Motor neuron (in vitro differentiated cells): ENCODE measurements around the gene LMX1A. TPM values are rescaled to one million over a fixed set of nuclear protein-coding genes. Genes with fewer than 3 reads are reported as not detected.

Experiments
- ATAC-seq, 8 experiments: fragments of 200-7000 bp; cut with Tn5 transposase; replicated peaks in 6 of 8; 2 replicates each; pipeline ENCODE4 v1.8.0; 2021; ENCODE audit warnings: mild to moderate bottlenecking in 8 of 8, moderate library complexity in 8 of 8
- H3K27ac ChIP-seq, 2 donors: fragments of 250-450 bp; sonication (Bioruptor Pico); 2 replicates each; pipeline ENCODE4 v1.9.0; 2021; ENCODE audit warnings: antibody characterized with exemption in 2 of 2, mild to moderate bottlenecking in 2 of 2, moderate library complexity in 1 of 2
- H3K4me1 ChIP-seq, 2 donors: fragments of 250-450 bp; sonication (Bioruptor Pico); replicated peaks in 1 of 2; 2 replicates each; pipeline ENCODE4 v1.6.1; 2021; ENCODE audit warnings: antibody characterized with exemption in 2 of 2, mild to moderate bottlenecking in 2 of 2, moderate library complexity in 1 of 2
- H3K4me3 ChIP-seq, 5 donors: fragments of 250-450 bp; sonication (Bioruptor Pico); 2 replicates each; pipeline ENCODE4 v1.9.0; 2021; ENCODE audit warnings: antibody characterized with exemption in 5 of 5, mild to moderate bottlenecking in 5 of 5, moderate library complexity in 4 of 5
- WGBS, 10 experiments: fragments of 450-650 bp; shearing (Covaris generic); methylation state at CpG; one replicate each; pipeline ENCODE4 v1.0.0; 2022; 5-methylcytosine and 5-hydroxymethylcytosine counted together
- in situ Hi-C, 9 experiments: fragments of 400-800 bp; cut with MboI; loops; one replicate each; pipeline ENCODE4 v1.15.0; 2021; ENCODE audit warnings: low sequenced_read_pairs in 9 of 9, low pct_unique_long_range_greater_than_20kb in 2 of 9; ENCODE audit not compliant: unreplicated experiment in 9 of 9
- total RNA-seq, 8 experiments: library from RNA; unstranded; fragments of 300-600 nt; gene quantifications; 2 replicates each; pipeline versions ENCODE4 v1.2.3 to v1.2.4, GENCODE V29; 2022

The LMX1A gene
- total RNA-seq, 8 experiments from 2014 or later, result 0.09 to 0.57 (median 0.16) TPM; not detected in 2

- 0 to 59% (median 48%) methylated on average over 1 to 6 of the region's 6 CpGs; no CpG with 5 or more reads in 3 of the 10 experiments for WGBS, 10 experiments
- peak in 4 of 8 experiments; percentile 38 to 99 (median 87) for ATAC-seq
- in situ Hi-C loops, result loop anchor here in 4 of 9 experiments (25.0 kb wide), 2 partner anchors 204 to 529 kb away; no protein-coding TSS in a partner anchor
- Histone ChIP-seq H3K4me1 (no peaks in the 10 kb centered on the region), H3K4me3 (no peak overlapping the region), H3K27ac (no peak overlapping the region)
These were observed 26.6 kb upstream of the LMX1A start for GRCh38 chr1:165383067-165383466.

- H3K4me1 ChIP-seq, result no peaks in the 10 kb centered on the region
- WGBS, 10 experiments, result 0 to 95% (median 80%) methylated on average over 1 to 6 of the region's 6 CpGs; no CpG with 5 or more reads in 2 of the 10 experiments
- in situ Hi-C loops, result loop anchor here in 4 of 9 experiments (25.0 kb wide), 2 partner anchors 205 to 530 kb away; no protein-coding TSS in a partner anchor
- H3K27ac ChIP-seq, result no peak overlapping the region
- H3K4me3 ChIP-seq, result no peak overlapping the region
- ATAC-seq, result peak in 1 of 8 experiments; percentile 11
These were observed 25.4 kb upstream of the LMX1A start for GRCh38 chr1:165381745-165382505.

DNA sequence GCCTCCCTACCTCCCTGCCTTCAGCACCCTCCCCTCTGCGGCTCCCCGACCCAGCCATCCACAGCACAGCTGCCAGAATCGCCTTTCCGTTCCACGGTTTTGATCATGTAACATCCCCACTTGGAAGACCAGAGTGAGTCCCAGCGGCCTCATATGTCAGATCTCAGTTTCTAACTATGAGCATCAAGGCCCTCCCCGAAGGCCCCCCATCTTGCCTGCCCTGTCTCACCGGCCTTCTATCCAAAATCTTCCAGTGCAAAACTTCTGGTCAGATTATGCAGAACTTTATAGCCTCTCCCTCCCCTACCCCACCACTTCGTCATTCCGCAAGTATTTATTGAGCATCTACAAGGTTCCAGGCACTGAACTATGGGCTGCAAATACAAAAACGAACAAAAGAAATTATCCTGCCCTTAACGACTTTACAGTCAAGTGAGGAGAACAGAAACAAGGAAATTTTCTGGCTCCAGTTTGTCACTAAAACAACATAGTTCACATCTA, 20.3 kb upstream of the LMX1A start:
- Histone ChIP-seq H3K4me3 (peak overlapping the region in 2 of 5 donors; percentile 11 to 12), H3K4me1 (peaks cover 4 to 9% of the 10 kb centered on the region in 2 donors), H3K27ac (no peak overlapping the region)
- WGBS, 10 experiments, result 4 to 54% (median 37%) methylated on average over 4 to 11 of the region's 12 CpGs; no CpG with 5 or more reads in 1 of the 10 experiments
- in situ Hi-C loops, result loop anchor here in 4 of 9 experiments (25.0 kb wide), 2 partner anchors 210 to 535 kb away; no protein-coding TSS in a partner anchor
- ATAC-seq, result peak in 1 of 8 experiments; percentile 3

DNA sequence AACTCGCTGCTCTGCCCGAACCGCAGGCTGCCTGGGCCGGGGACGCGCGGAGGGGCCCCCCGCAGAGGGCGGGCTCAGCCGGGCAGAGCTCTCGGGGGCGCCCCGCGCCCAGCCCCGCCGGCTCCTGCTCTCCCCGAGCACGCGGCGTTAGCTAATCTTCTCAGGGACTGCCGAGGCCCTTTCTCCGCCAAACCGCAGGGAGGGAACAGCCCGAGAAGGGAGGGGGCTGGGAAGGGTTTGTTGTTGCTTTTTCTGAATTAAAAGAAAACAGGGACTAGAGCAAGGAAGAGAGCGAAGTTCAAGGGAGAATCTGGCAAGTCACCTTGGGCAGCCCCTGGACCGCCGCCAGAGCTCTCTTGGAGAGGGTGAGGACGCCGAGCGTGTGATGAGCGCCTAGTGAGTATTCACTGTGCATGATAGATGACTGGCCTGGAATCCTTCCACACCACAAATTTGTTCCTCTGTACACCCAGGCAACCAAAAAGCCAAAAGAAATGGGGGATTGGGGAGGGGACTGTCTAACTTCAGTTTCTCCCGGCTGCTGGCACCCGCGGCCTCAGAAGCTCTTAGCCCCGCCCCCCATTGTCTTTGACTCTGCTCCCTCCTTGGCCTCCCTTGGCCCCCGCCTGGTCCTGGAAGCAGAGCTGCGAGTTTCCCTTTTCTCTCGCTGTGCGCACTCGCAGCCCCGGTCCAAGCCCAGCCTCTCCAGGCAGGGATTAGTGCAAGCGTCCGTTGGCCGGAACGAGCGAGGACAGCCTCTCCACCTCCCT, 19.7 kb upstream of the LMX1A start:
- in situ Hi-C loops, result loop anchor here in 4 of 9 experiments (25.0 kb wide), 2 partner anchors 211 to 536 kb away; no protein-coding TSS in a partner anchor
- 2 to 17% (median 6%) methylated on average over 1 to 24 of the region's 46 CpGs; no CpG with 5 or more reads in 3 of the 10 experiments for WGBS, 10 experiments
- H3K4me1 ChIP-seq, result peaks cover 4 to 9% of the 10 kb centered on the region in 2 donors
- ATAC-seq, result peak; percentile 84 to 92 (median 89)
- H3K27ac ChIP-seq, result no peak overlapping the region
- peak overlapping the region in 4 of 5 donors; percentile 2 to 23 (median 12) for H3K4me3 ChIP-seq

DNA sequence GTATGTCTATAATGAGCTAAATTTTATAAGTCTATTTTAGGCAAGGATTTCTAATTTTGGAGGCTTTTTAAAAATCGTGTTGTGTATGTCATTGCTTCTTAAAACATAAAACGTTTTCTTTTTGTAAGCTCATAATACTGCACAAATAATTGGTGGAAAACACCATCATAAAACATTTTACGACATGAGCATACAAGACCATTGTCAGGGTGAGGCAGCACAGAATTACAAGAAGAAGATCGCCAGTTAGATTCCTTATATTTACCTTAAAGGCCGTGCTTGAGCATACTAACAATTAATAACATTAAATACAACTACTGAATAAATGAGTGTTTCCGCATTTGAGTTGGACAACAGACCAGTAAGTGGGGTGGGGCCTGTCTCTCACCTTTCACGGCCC, 19.1 kb upstream of the LMX1A start:
- WGBS, 10 experiments, result 23 to 63% (median 46%) methylated on average over 3 to 7 of the region's 7 CpGs
- no peak overlapping the region for H3K27ac ChIP-seq
- H3K4me1 ChIP-seq, result peaks cover 4 to 9% of the 10 kb centered on the region in 2 donors
- ATAC-seq, result no peak
- peak overlapping the region in 4 of 5 donors; percentile 2 to 23 (median 12) for H3K4me3 ChIP-seq
- in situ Hi-C loops, result loop anchor here in 4 of 9 experiments (25.0 kb wide), 2 partner anchors 212 to 537 kb away; no protein-coding TSS in a partner anchor

DNA sequence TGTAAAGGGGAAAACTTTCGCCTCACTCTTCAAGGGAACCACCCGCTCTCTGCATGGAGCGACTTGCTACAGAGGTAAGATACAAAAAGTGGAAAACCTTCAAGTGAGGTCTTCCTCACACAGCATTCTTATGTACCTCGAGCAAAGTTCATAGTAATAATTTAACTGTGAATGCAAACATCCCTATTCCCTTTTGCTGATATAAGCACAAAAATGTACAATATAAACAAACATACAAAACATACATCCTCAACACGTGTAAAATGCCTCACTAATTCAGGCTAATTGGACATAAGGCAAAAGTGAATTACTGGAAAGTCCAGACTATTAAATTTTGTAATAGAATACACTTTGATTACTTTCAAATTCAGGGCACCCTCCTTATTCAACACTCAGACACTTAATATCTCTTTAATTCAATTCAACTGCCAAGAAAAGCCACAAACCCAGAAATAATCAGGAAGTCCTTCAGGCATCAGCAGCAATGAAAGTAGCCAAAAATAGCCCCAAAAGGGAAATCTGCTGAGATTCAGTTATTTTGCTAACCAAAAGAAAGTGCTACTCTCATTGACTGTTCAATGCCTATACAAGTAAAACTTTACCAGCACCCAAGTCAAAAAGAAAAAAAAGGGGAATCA, 15.2 kb upstream of the LMX1A start:
- peaks cover 4 to 9% of the 10 kb centered on the region in 2 donors for H3K4me1 ChIP-seq
- no peak overlapping the region for H3K4me3 ChIP-seq
- in situ Hi-C loops, result loop anchor here in 7 of 9 experiments (25.0 kb wide), 2 partner anchors 109 to 234 kb away; no protein-coding TSS in a partner anchor
- WGBS, 10 experiments, result 20 to 72% (median 54%) methylated on average over 1 to 5 of the region's 5 CpGs; no CpG with 5 or more reads in 1 of the 10 experiments
- H3K27ac ChIP-seq, result no peak overlapping the region
- no peak for ATAC-seq

GRCh38 chr1:165369255-165369848, 12.8 kb upstream of the LMX1A start:
- in situ Hi-C loops, result loop anchor here in 8 of 9 experiments (10.0 to 25.0 kb wide), 3 partner anchors 107 to 235 kb away; no protein-coding TSS in a partner anchor
- Histone ChIP-seq H3K4me1 (no peaks in the 10 kb centered on the region), H3K4me3 (no peak overlapping the region), H3K27ac (no peak overlapping the region)
- WGBS, 10 experiments, result 0 to 36% (median 6%) methylated on average over 2 to 8 of the region's 9 CpGs; no CpG with 5 or more reads in 2 of the 10 experiments
- peak in 7 of 8 experiments; percentile 4 to 75 (median 69) for ATAC-seq

DNA sequence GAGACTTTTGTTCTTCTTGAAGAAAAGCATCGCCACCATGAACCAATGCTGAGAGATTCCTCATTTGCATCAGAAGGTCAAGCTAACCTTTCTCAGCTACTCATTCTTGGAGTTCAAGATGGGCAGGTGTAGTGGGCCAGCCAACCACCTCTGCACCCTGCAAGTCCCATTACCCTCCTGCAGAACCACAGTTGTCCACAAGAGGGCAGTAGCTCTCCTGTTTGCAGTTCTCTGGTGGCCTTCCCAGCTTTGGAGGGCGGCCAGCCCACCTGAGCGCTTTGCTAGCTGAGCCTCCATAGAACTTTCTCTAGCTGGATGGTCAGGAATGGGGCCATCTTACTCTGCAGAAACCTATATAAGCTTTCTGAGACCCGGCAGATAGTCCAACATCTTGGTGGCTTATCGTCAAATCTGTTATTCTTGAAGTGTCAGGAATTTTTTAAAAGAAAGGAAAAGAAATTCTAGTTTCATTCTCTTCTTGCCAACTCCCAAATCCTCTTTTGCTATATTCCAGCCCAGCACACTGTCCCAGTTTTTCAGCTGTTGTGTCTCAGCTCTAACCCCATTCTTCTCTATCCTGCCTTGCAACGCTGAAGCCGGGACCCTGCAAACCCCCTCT, 11.0 kb upstream of the LMX1A start:
- in situ Hi-C loops, result loop anchor here in 8 of 9 experiments (10.0 to 25.0 kb wide), 3 partner anchors 105 to 233 kb away; no protein-coding TSS in a partner anchor
- Histone ChIP-seq H3K27ac (no peak overlapping the region), H3K4me3 (no peak overlapping the region), H3K4me1 (no peaks in the 10 kb centered on the region)
- WGBS, 10 experiments, result 15 to 70% (median 48%) methylated on average over 1 to 7 of the region's 7 CpGs
- peak in 3 of 8 experiments; percentile 53 to 62 (median 57) for ATAC-seq

DNA sequence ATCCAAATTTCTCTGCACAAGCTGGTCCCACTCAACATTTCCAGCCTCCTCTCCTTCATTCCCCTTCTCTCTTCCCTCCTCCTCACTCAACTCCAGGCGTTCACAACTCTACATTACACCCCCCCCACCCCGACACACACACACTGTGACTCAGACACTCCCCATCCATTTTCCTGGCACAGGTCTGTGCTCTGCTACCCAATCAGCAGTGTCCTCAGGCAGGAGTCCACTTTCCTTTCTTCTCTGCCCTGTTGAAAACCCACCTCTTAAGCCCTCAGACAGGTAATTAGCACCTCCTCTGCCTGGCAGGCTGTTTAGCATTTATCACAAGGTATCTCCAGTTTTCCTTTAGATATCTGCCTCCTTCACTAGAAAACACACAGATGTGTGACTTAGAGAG, 8.8 kb upstream of the LMX1A start:
- no peak overlapping the region for H3K27ac ChIP-seq
- 0 to 10% methylated on average over 1 to 2 of the region's 2 CpGs; no CpG with 5 or more reads in 8 of the 10 experiments for whole genome bisulfite sequencing, 10 experiments
- in situ Hi-C loops, result loop anchor here in 8 of 9 experiments (10.0 to 25.0 kb wide), 3 partner anchors 103 to 231 kb away; no protein-coding TSS in a partner anchor
- ATAC-seq, result peak in 2 of 8 experiments; percentile 66 to 76
- H3K4me3 ChIP-seq, result no peak overlapping the region
- H3K4me1 ChIP-seq, result no peaks in the 10 kb centered on the region

- peak in 3 of 8 experiments; percentile 87 to 93 (median 90) for ATAC-seq
- in situ Hi-C loops, result loop anchor here in 8 of 9 experiments (10.0 to 25.0 kb wide), 3 partner anchors 102 to 230 kb away; no protein-coding TSS in a partner anchor
These were observed 8.1 kb upstream of the LMX1A start for GRCh38 chr1:165364568-165365133.

GRCh38 chr1:165356876-165357275, 361 bp upstream of the LMX1A start:
- H3K27ac ChIP-seq, result no peak overlapping the region
- in situ Hi-C loops, result loop anchor here in 7 of 9 experiments (25.0 kb wide), 2 partner anchors 95 to 220 kb away; no protein-coding TSS in a partner anchor
- H3K4me3 ChIP-seq, result no peak overlapping the region
- ATAC-seq, result peak in 1 of 8 experiments; percentile 6
- peaks cover 8 to 19% of the 10 kb centered on the region in 2 donors for H3K4me1 ChIP-seq
- 23 to 100% (median 41%) methylated on average over 1 to 13 of the region's 25 CpGs; no CpG with 5 or more reads in 4 of the 10 experiments for WGBS, 10 experiments

More at GRCh38 chr1:165364568-165365133, 8.1 kb upstream of the LMX1A start:
- Histone ChIP-seq H3K4me3 (no peak overlapping the region), H3K4me1 (no peaks in the 10 kb centered on the region), H3K27ac (no peak overlapping the region)
- 0 to 70% (median 33%) methylated on average over 1 to 6 of the region's 6 CpGs; no CpG with 5 or more reads in 3 of the 10 experiments for WGBS, 10 experiments
